Fibroblast of skin of left biceps (primary cell): ENCODE data around the gene KCTD16.

ENCODE experiments used
- DNase-seq, 2 experiments: peaks; one replicate each; pipeline ENCODE4 v3.0.0-alpha.2; 2013; ENCODE audit warnings: low read depth in 2 of 2

KCTD16 gene

GRCh38 chr5:144531188-144531587, 360.5 kb downstream of the KCTD16 start:
- DNase-seq: no peak
